Pons (tissue), 1 donor: ENCODE results near the gene ARSG.

ENCODE experiments used
- DNase-seq: peaks from one replicate; pipeline ENCODE4 v3.0.0-alpha.2; 2016; ENCODE audit warnings: low spot score

The ARSG gene

DNA sequence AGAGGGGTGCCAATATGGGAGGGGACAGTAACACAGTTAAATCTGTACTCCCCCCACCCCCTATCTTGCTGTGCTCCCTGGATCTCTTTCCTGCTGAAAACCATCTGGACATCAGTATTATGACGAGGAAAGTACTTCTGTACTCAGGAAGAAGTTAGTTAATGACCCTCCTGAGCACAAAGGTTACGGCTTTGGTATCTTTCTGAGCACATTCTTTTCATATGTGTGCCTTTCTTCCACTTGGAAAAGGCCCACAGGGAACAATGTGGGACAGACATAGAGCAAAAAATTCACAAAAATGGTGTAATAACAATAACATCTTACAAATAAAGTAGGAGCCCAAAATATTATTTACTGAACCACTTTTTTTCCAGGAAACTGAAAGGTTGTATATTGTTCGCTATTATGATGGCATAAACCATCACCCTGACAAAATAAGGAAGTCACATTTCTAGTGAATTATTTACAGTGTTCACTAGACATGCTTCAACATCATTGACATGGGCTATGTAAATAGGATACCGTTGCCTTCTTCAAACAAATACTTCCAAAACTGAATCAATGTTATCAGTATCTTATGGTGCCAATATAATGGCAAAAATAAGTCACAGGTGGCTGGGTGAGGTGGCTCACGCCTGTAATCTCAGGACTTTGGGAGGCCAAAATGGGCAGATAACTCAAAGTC is 160.5 kb downstream of the ARSG start:
- no peak for DNase-seq

DNA sequence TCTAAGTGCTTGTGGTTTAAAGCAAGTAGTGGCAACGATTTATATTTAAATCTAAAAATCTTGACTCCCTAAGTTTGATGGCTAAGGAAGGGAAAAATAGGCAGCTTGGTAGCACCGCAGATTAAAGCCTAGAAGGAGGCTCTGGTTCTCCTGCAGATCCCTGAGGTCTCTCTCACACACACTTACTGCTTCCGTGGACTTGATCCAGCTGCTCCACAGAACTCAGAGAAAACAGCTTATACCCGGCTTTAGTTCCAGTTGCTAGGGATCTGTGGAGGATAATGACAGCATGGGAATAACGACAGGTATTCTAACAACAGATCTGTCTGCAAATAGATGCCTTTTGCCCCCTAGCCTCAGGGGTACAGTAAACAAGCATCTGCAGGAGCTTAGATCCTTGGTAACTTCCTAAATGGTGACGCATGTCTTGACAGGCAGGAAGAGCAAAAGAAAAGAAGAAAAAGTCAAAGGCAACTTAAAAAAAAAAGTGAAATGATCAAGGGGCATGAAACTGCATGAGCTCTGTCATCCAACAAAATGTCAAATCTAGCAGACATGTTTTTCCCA is 161.5 kb downstream of the ARSG start:
- no peak for DNase-seq

DNA sequence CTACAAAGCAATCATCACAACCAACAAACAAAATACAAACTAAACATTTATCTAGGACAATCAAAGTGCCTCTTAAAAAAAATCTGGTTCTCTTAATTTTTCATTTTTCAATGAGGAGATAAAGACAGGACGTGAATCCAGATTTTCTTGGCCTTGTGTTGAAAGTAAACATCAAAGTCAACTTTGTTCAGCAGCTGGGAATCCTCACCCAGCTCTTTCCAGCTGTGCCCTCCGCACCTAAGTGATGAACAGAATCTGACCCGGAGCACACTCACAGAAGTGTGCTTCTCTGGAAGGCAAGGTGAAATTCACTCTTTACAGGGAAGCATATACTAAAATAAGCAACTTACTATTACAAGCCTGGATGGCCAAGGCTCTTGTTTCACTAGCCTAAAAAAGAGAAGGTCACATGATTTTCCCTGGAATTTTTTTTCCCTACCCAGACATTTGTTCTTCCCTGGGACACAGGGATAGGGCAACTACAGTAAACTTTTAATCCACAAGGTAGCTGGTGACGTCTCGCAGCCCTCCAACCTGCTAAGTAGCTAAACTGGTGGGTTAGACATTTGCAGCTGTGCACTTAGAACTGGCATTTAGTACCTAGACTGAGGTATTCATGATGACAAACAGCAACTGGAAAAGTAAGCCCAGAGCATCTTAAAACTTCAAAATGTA is 162.8 kb downstream of the ARSG start:
- DNase-seq, result no peak

DNA sequence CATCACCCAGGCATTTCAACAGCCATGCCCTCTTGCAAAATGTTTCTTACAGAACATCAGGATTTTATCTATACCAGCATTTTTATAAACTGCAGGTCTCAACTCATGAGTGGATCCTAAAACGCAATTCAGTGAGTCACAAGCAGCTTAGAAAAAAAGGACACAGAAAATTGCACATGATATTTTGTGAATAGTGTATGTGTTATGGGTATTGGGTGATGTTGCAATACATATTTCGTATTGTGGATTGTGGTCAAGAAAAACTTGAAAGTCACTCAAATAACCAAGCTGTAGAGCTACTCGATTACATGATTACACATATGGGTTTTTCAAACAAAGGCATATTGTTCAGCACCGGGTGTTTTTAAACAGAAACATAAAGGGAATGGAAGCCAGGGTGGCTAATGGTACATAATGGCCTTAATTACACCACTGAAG is 164.6 kb downstream of the ARSG start:
- DNase-seq, result peak; percentile 45

DNA sequence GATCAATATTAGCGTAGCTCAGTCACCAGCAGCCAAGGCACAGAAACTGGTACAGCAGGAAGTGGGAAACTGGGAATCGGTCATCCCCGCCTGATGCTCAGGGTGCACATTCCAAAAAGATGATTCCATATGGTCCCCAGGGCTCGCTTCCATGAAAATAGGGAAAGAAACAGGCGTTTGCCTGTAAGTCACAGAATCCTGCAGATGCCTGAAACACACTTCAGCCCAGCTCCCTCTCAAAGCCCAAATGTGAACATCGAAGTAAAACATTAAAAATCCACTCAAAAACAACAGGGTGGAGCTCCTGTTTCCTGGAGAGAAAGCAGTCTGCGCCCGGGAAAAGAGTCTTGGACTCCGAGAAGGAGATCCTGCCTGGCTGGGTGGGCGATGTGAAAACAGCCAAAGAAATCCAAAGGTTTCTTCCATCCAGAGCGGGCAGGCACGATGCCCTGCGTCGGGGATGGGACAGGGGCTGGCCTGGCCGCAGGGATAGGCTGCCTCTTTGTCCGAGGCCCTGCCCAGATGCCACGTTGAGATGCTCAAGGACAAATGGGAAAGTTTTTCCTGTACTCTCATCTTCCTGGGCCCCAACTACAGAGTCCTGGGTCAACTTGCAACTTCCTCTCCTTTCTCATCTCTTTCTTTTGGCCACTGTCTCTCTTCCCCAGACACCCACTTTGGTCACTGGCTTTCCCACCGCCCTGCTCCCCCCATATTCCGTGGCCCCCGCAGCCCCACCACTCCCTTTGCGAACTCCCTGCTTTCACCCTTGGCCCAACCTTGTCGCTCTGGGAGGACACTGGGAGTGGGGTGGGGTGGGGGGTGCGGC is 165.3 kb downstream of the ARSG start:
- DNase-seq, result peak; percentile 80

DNA sequence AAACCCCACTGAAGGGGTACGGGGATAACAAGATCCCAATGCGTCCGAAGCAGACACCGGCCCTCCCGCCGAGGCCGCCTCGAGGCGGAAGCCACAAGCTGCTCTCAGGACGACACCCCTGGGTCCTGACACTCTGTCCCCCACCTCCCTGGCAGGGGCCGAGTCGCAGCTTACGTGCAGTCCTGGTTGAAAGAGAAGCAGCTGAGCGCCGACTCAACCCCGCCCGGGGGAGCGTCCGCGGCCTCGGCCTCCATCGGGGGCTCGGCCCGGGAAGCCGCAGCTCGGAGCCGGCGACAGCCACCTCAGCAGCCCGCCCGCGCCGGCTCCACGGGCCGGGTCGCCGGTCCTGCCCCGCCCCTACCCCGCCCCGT is 165.9 kb downstream of the ARSG start, which contains the start of gene WIPI1:
WIPI1 (minus strand) TSS at position 329 of the 371 bp plus-strand sequence; CDS start at position 254, 75 bp downstream.
- DNase-seq, result peak; percentile 59

DNA sequence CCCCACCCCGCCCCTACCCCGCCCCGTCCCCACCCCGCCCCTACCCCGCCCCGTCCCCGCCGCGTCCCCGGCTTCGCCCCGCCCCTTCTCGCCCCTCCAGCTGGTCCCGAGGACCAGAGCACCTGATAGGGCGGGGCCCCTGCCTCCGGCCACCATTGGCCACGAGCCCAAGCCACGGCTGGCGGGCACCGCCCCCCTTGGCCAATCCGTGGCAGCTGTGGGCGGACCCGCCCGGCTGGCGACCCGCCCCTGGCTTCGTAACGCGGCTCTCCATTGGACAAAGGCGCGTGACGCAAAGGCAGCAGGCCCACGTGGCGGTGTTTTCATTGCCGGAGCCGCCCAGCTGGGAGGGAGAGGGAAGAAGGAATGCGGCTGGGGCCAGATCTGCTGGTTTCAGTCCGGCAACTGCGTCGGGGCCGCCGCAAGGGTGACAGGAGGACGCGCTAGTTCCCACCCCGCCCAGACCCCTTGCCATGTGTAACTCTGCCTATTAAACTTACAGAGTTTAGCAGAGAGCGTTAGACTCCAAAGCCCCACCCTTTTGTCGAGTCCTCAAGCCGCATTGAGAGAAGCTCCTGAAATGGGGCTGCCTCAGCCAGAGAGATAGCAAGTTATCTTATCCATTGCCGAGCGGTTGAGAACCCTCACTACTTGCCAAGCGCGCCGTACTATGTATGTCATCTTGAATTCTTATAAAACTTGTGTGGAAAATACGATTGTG is 166.4 kb downstream of the ARSG start:
- DNase-seq, result peak; percentile 99

DNA sequence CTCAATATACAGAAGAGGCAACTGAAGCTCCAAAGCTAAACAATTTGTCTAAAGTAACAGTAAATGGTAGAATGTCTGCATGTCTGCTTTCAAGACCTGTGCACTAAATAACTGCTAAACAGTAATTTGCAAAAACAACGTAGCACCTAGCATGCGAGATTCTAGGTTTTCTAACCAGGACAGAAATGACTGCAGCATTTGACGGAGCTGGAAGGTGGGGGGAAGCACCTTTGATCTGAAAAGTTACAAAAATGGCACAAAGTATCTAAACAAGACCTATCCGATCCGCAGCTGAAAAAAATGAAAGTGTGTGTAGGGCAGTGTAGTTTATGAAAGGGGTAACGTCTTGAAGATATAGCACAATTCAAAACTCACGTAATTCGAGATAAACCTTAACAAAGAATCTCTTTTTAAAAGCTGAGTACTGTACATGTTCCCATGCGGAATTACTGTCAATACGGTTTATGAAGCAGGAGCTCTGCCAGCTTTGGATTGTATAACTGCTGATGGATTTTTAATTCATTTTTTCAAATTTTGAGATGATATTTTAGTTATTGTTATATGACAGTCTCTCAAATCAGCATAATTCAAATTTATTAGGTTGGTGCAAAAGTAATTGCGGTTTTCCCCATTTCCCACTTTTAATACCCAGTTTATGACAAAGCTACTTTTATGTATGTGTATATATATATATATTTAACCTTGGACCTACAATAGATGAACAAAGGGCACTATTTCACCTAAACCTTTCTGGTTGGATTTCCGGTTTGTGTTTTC is 167.2 kb downstream of the ARSG start:
- no peak for DNase-seq

DNA sequence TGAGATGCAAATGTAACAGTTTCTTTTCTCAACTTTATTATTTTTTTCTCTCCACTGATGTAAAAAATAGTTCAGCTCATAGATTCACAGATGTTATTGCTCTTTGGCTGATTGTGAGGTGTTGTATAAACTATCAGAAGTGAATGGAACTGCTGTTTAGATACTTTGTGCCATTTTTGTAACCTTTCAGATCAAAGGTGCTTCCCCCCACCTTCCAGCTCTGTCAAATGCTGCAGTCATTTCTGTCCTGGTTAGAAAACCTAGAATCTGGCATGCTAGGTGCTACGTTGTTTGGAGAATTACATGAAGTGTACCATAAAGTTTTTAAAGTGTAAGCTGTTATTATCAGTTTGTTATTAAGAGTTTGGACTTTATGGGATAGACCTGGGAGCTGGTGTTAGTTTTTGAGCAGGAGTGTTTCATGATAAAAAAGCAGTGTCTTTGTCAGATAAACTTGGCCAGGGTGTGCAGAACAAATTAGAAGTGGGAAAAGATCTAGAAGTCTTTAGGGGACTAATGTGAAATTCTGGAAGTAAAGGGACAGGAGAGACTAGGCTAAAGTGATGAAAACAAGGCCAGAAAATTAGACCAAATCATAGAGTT is 167.8 kb downstream of the ARSG start:
- no peak for DNase-seq

DNA sequence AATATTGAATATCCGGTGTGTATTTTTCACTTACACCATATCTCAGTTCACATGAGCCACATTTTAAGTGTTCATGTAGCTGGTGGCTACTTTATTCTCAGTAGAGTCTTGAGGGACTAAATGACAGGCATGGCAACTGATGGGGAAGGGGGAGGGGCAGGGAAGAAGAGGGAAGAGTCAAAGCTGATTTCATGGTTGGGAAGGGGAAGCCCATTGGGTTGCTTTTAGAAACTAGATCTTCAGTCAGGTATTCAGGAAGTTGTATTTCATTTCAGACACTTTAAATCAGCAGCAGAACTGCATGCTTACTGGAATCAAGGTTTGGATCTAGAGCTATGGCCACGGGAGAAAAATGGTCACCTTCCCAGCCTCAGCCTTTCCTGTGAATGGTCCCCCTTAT is 168.9 kb downstream of the ARSG start:
- no peak for DNase-seq

DNA sequence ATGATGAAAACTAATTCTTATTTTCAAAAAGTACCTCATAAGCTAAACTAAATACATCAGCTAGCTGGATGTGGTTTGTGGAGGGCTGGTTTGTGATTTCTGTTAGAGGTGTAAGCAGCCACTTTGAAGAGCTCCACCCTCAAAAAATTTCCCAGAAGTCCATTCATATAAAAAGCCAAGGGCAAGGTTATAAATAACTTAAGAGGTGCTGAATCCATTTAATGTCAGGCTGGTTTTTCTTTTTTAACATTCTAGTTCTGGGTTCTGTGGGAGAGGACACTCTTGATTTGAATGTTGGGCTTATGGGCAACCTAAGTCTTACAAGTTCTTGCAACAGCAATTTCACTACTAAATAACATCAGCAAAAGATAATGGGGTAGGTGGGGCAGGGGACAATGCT is 169.4 kb downstream of the ARSG start:
- DNase-seq, result no peak

DNA sequence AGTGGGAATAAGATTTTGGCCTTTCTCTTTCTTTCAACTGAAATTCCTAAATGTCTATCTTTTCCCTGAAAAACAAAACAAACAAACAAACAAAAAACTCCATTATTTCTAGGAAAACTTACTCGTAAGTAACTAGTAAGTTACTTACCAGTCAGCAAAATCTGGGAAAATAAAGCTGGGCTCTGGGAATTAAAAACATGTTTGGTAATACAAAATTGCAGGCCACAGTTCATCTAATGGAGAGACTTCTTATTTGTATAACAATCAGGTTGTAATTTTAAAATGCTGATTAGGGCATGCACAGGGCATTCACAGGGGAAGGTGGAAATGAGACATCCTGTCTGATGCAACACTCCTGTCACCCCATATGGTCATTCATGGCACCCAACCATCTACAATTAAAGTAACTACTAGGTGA is 169.8 kb downstream of the ARSG start:
- DNase-seq, result no peak

DNA sequence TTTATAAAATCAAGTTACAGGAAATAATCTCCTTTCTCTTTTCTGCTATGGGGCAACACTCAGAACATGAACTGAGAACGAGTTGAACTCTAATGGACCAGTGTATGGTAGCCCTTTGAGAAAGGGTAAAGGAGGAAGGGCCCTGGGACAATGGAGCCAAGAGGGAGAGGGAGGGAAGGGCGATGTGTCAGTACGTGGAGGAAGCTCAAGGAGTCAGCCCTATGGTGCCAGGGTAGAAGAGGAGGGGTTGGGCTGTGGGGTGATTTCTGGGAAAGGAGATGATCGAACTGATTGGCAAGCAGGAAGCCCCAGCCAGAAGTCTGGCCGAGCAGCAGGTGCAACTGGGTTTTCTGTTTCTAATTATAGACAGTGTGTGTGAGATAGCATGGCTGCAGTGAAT is 170.3 kb downstream of the ARSG start:
- DNase-seq, result no peak

DNA sequence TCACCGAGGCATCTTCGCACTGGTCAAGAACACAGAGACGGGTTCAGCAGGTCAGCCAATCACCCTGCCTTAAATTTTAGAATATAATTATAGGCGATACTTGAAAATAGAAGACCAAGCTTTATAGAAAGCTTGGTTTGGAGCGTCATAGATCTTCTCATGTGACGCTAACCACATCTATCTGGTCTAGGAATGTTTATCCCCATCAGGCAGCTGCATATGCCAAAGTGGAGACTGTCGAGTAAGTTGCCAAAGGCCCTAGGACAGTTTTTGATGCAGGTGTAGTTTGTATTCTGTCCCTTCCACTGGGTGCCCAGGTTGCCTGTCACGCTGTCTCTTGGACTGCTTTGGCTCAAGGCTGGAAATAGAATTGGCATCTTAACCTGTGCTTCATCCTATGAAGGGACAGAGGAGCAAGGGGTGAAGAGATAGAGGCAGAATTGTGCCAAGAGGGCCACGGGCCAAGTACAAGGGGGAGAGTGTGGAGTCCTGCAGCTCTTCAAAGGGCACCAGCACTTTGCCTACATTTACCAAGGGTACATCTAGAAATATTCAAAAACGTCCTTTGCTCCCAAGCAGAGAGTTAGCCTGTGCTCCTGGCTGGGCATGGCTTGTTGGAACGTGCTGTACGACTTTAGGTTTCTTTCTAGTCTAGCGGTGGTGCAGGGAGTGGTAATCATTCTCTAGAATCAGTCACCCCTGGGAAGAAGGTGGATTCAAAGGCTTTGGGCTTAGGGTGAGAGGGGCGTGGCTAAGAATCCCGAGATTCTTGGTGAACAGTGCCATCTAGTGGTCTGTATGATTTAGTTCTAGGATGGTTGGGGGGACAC is 171.3 kb downstream of the ARSG start:
- DNase-seq, result peak; percentile 91

DNA sequence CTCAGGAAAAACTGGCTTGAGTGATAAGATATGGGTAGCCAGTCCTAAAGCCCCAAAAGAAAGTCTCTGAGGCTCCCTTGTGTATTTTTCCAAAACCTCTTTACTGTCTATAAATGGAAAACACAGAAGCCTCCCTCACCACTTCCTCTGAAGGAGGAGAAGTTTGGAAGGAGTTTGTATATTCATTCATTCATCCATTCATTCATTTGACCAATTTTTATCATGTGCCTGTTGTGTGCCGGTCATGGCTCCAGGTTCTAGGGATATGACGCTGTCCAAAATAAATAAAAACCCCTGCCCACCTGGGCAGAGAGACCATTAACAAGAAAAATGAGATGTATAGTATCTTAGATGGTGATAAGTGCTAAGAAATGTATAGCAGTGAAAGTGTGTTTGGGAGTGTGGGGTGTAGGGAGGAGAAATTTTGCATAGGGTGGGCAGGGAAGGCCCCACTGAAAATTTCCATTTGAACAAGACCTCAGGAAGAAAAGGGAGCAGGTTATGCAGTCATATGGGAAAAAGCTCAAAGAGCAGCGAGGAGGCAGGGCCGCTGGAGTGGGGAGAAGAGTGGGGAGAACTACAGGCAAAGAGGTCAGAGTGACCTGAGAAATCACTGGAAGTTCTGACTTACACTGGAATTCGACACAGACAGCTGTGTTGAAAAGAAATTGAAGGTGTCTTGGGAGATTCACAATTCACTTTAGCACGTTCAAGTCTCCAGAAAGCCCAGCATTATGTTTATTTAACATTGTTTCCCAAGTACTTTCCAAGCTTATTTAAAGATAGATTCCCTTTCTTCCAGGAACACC is 172.1 kb downstream of the ARSG start:
- no peak for DNase-seq

DNA sequence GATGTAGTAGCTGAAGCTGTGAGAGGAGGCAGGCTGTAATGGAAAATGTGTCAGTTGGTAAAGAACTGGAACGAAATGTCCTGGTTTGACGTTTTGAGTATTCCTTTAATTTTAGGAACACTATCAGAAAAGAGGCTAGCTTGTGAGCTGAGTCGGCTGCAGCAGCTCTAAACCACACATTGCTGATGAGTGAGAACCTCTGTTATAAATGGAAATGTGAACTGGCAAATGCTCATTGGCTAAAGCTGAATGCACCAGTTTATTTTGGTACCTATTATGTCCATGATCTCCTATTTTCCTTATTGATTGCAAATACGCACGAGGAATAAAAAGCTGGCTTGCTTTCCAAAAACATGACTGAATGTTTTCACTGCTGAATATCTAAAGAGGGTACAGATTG is 177.0 kb downstream of the ARSG start:
- DNase-seq, result no peak

DNA sequence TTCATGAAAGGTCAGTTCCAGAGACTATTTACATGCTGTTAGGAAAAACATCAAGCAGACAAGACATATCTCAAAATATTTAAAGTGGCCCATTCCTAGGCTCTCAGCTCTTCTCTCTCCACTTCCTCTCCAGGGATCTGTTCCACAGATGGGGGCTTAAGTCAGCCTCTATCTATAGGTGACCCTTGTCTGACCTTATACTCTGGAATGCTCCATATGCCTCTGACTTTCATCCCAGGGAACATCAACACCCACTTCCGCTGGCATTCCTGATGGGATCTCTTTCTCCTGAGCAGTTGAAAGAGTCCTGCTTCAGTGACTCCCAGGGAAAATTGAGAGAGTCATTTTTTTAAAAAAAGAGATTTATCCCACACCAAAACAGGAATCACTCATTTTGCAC is 177.5 kb downstream of the ARSG start:
- no peak for DNase-seq
